CD4-positive, alpha-beta T cell treated with Interleukin-17A for 4 hours (primary cell): ENCODE data around the gene TIFAB.
A peak's percentile ranks its signal among the peaks of the same experiment; 100 is the strongest.

Experiments used
- DNase-seq: peaks from one replicate; pipeline ENCODE4 v3.0.0-alpha.2; 2020; ENCODE audit warnings: mixed read lengths

TIFAB gene

DNA sequence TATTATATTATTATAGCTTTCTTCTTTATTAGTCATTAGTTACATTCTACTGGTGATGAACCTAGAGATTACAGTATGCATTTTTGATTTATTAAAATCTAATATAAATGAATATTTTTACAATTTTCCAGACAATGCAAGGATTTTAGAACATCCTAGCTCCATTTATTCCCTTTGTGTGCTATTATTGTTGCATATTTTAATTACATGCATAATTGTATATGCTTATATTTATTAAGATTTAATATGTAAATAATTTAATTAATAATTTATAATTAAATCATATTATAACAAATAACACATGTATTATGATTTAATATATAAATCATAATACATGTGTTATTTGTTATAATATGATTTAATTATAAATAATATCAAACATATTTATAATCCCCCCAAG is 29.7 kb downstream of the TIFAB start:
- no peak for DNase-seq

DNA sequence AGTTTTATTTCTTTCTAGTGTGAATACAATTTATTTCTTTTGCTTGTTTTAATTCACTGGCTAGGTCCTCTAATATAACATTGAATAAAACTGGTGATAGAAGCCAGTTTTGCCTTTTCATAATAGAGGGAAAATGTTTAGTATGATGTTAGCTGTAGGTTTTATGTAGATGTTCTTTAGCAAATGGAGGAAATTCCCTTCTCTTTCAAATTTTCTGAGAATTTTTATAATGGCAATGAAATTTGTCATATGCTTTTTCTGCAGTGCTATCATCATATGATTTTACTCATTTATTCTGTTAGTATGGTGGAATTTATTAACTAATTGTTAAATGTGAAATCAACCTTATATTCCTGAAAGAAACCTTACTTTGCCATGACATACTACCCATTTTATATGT is 35.1 kb downstream of the TIFAB start:
- DNase-seq = no peak

DNA sequence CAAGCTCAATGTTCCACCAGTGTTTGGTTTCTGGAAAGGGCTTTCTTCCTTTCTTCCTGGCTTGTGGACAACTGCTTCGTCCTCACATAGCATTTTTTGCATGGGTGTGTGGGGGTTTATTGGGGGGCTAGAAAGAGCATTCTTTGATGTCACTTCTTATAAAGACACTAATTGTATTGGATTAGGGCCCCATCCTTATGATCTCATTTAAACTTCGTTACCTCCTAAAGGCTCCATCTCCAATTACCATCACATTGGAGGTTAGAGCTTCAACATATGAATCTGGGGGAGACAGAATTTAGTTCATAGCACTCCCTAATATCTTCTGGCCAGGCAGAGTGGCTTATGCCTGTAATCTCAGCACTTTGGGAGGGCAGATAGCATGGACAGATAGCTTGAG is 47.1 kb downstream of the TIFAB start:
- DNase-seq = no peak

DNA sequence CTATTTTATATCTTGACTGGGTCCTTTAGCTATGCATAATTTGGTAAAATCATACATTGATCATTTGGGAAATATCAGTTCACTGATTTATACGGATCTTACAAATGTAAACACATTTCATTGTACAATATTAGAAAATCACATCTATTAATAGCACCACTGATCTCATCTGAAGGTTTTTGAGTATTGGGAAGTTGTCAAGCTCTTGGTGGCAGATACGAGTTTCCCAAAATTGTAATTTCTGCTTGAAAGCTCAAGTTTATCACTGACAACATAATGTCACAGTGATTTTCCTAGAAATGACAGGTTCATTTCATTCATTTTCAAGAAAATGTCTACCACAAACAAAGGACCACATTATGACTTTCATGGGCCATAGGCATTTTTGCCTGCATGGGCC is 50.1 kb downstream of the TIFAB start:
- DNase-seq = no peak

DNA sequence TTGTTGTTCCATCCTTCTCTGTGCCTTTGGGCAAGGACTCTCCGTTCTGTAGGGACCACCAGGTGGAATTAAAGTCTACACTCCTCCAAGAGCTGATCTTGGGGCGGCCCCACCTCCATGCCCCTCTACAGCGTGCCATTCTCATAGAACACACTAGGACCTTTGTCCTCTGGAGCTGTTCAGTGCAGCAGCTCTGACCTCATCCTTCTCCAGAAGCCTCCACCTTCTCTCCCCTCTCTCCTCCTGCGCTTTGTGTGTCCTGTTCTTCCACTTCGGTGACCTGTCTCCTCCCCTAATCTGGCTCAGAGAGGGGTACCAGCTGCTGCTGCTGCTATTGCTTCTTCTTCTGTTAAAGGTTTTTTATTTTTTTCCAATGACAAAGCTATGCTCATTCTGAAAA is 51.3 kb downstream of the TIFAB start:
- DNase-seq = no peak

DNA sequence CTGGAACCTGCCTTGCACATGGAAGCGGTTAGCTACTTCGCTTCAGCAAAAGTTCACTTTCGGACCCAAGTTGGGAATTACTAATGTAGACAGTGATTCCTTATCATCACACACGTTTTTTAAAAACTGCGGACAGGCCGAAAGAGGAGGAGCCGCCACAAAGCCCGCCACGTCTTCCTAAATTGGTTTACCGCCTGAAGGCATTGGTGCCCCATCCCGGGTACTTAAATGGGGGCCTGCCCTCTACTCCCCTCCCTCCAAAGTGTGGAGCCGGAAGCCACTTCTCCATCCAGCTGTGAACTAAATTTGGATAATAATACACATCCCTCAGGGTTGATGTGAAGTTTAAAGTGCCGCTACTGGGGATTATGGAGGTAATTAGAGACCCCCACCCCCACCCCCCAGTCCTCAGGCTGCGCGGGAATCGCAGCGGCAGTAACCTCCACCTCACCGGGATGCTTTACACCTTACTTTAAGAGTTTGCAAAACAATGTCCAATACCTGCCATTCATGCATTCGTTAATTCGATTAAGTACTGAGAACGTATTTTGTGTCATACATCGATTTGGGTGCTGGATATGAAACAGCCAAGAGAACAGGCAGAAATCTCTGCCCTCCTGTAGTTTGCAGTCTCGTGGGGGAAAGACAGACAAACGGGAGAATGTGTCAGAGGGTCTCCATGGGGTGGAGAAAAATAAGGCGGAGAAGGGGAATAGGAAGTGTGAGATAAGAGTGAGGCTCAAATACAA is 52.2 kb downstream of the TIFAB start:
- DNase-seq = no peak

DNA sequence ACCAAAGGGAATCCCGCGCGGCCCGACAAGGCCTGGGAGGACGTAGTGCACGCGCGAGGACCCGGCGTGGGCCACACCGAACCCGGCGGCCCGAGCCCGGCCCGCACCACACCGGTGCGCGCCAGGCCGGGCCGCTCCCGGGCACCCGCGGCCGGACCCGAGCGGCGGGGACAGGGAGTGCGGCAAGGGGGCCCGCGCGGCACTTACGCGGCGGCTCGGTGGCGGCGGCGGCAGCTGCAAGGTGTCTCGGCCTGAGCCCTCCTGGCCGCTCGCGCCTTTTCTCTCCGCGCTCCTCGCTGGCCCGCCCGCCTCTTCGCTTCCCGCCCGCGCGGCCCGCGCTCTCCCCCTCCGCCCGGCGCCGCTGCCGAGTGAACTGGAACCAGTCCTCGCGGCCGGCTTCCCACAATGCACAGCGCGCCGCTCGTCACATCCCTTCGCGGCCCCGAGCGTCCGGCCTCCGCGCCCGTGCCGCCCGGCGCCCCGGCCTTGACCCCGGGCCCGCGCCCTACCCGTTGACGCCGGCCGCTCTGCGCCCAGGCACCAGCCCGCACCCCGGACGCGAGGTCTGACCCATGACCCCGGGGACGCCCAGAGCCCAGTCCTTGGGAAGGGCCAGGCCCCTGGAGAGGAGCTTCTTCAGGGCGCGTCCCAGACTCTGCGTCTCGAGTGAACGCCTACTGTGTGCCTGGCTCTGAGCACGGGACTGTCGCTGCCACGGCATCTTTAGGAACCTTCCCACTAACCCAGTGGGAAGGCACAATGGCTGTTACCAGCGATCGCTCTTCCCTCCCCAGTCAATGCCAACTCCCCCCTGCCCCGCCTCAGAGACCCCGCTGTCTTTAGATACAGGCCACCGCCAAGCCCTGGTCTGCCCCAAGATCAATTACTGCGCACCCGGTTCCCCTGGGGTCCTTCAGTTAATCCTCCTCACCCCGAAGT is 53.0 kb downstream of the TIFAB start, which contains the start of gene MACROH2A1:
TSS of gene MACROH2A1 (minus strand) at position 377 of the 939 bp plus-strand sequence. CDS start 10,138 bp downstream, outside the sequence.
- DNase-seq = peak; percentile 85

DNA sequence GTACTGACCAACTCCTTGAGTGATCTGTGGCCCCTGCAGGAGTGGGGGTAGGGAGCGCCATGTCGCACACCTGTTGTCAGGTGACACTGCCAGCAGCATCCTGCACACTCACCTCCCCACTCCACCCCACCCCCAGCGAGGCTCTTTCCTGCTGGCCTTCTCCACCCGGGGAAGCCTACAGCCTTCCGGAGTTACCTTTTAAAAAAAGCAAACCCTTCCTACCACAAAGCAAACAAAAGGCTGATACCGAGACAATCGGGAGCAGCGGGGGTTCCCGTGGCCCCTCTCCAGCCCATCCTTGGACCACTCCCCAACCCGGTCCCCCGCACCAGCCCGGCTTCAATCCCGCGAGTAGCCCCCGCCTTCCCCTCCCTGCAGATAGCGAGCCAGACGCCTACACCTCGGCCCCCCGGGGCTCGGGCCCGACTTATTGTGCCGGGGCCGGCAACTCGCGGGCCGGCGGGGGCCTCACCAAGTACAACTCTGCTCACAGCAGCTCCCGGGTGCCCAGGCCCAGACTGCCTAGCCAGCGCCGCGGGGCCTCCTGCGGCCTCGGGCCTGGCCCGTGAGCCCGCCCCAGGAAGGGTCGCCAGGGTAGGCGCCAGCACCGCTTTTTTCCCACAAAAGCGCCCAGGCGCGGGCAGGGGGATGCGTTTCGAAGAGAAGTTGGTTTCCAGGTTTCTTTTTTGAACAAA is 53.8 kb downstream of the TIFAB start:
- DNase-seq = peak; percentile 68
